A549 (cell line): ENCODE measurements around the gene MAP7D1. TPM values are rescaled to one million over a fixed set of nuclear protein-coding genes. Genes with fewer than 3 reads are reported as not detected.
A peak's percentile ranks its signal among the peaks of the same experiment; 100 is the strongest.

Experiments
- ATAC-seq, 2 experiments: fragments of 200-7000 bp in 1 of 2; fragments of >200 bp in 1 of 2; cut with Nextera tagmentation in 1 of 2; cut with Tn5 transposase in 1 of 2; 3 replicates each; pipeline versions ENCODE4 v1.8.0 to v1.9.1; 2018 to 2020; ENCODE audit warnings: mild to moderate bottlenecking in 1 of 2, moderate library complexity in 1 of 2
- CTCF ChIA-PET: fragments of 300-600 bp; sonication (Branson Sonifier 250); formaldehyde crosslinking; extraction: SDS; loops from one replicate; lab custom pipeline; 2021; ENCODE audit warnings: antibody characterized with exemption, inconsistent platforms; lab: Yijun Ruan, JAX
- POLR2A ChIA-PET: fragments of 350-600 bp; formaldehyde crosslinking; extraction: SDS; loops from one replicate; lab custom pipeline; 2021; ENCODE audit warnings: antibody characterized with exemption, inconsistent platforms; lab: Yijun Ruan, JAX
- DNase-seq, 2 experiments: peaks; one replicate each; pipeline versions ENCODE4 v3.0.0 to v3.0.0-alpha.2; 2011 to 2016; ENCODE audit warnings: low read depth in 1 of 2, low spot score in 1 of 2
- FAIRE-seq: peaks from 2 replicates; lab custom pipeline; 2011; peaks lifted over from hg19 to GRCh38; lab: Jason Lieb, UNC
- H3K27ac ChIP-seq, 2 experiments: fragments of >200 bp; sonication (Bioruptor Twin); formaldehyde crosslinking; 3 replicates each; pipeline ENCODE4 v1.5.1; 2016 to 2017
- H3K4me1 ChIP-seq: fragments of >200 bp; sonication (Bioruptor Twin); formaldehyde crosslinking; 3 replicates; pipeline ENCODE4 v1.6.1; 2016
- H3K4me2 ChIP-seq: fragments of >200 bp; sonication (Bioruptor Twin); formaldehyde crosslinking; 3 replicates; pipeline ENCODE4 v1.6.1; 2016
- H3K4me3 ChIP-seq: fragments of >200 bp; sonication (Bioruptor Twin); formaldehyde crosslinking; 3 replicates; pipeline ENCODE4 v1.5.1; 2016
- H3K9me3 ChIP-seq: fragments of >200 bp; sonication (Bioruptor Twin); formaldehyde crosslinking; 3 replicates; pipeline ENCODE4 v1.6.1; 2016
- CBX8 ChIP-seq: fragments of 200-600 bp; sonication (generic); IDR thresholded peaks from 2 replicates; pipeline ENCODE4 v1.6.1; 2016
- CEBPB ChIP-seq, 2 experiments: fragments of >200 bp in 1 of 2; sonication (Bioruptor Twin) in 1 of 2; formaldehyde crosslinking in 1 of 2; IDR thresholded peaks; 2 replicates each; pipeline ENCODE4 v1.6.1; 2012 to 2016
- CHD2 ChIP-seq: fragments of 150-350 bp; IDR thresholded peaks from 2 replicates; pipeline ENCODE4 v1.6.1; 2014; ENCODE audit warnings: low read length; ENCODE audit not compliant: partially characterized antibody
- EHF ChIP-seq: fragments of 250-450 bp; sonication (Bioruptor Pico); IDR thresholded peaks from 2 replicates; pipeline ENCODE4 v1.5.0; 2020; ENCODE audit warnings: mild to moderate bottlenecking
- EP300 ChIP-seq, 2 experiments: fragments of >200 bp; sonication (Bioruptor Twin); formaldehyde crosslinking; IDR thresholded peaks; 2 replicates in 1 of 2; 3 replicates in 1 of 2; pipeline ENCODE4 v1.6.1; 2016 to 2017
- ESRRA ChIP-seq: fragments of 150-350 bp; IDR thresholded peaks from 2 replicates; pipeline ENCODE4 v1.6.1; 2014; ENCODE audit warnings: mild to moderate bottlenecking, low read length, borderline replicate concordance
- FOSL2 ChIP-seq, 2 experiments: fragments of 450-650 bp in 1 of 2; fragments of >200 bp in 1 of 2; sonication (Bioruptor Twin) in 1 of 2; formaldehyde crosslinking; IDR thresholded peaks; 2 replicates each; pipeline versions ENCODE4 v1.5.0 to v1.6.1; 2016 to 2020; ENCODE audit warnings: mild to moderate bottlenecking in 1 of 2, moderate library complexity in 1 of 2
- FOXS1 ChIP-seq: fragments of 250-450 bp; sonication (Bioruptor Pico); IDR thresholded peaks from 2 replicates; pipeline ENCODE4 v1.5.0; 2020; ENCODE audit warnings: mild to moderate bottlenecking, moderate library complexity
- HEYL ChIP-seq: fragments of 250-450 bp; sonication (Bioruptor Pico); IDR thresholded peaks from 2 replicates; pipeline ENCODE4 v1.8.0; 2021; ENCODE audit warnings: mild to moderate bottlenecking, moderate library complexity
- HOXA7 ChIP-seq: fragments of 250-450 bp; sonication (Bioruptor Pico); IDR thresholded peaks from 2 replicates; pipeline ENCODE4 v1.5.0; 2020; ENCODE audit warnings: mild to moderate bottlenecking, moderate library complexity
- MAFK ChIP-seq: fragments of 450-650 bp; IDR thresholded peaks from 2 replicates; pipeline ENCODE4 v1.6.1; 2014; ENCODE audit not compliant: partially characterized antibody
- MYC ChIP-seq: IDR thresholded peaks from 2 replicates; pipeline ENCODE4 v1.6.1; 2012; ENCODE audit warnings: mild to moderate bottlenecking, inconsistent platforms, low read length, improper control_type of control experiment, borderline replicate concordance
- NPAS2 ChIP-seq: fragments of 250-450 bp; sonication (Bioruptor Pico); IDR thresholded peaks from 2 replicates; pipeline ENCODE4 v1.8.0; 2022; ENCODE audit warnings: mild to moderate bottlenecking, moderate library complexity, borderline replicate concordance
- PHF8 ChIP-seq: fragments of 200-600 bp; sonication (generic); IDR thresholded peaks from 2 replicates; pipeline ENCODE4 v1.6.1; 2016; ENCODE audit warnings: low read depth, mild to moderate bottlenecking, antibody characterized with exemption, moderate library complexity, borderline replicate concordance
- POLR2A ChIP-seq: IDR thresholded peaks from 2 replicates; pipeline ENCODE4 v1.6.1; 2012; ENCODE audit warnings: mild to moderate bottlenecking, low read length
- RAD21 ChIP-seq, 2 experiments: fragments of >200 bp in 1 of 2; sonication (Bioruptor Twin) in 1 of 2; formaldehyde crosslinking in 1 of 2; IDR thresholded peaks in 1 of 2; conservative IDR thresholded peaks in 1 of 2; 2 replicates in 1 of 2; 3 replicates in 1 of 2; pipeline ENCODE4 v1.6.1; 2012 to 2018; ENCODE audit warnings: inconsistent platforms in 1 of 2
- RARB ChIP-seq: fragments of 250-450 bp; sonication (Bioruptor Pico); IDR thresholded peaks from 2 replicates; pipeline ENCODE4 v1.8.0; 2021; ENCODE audit warnings: mild to moderate bottlenecking, moderate library complexity
- RCOR1 ChIP-seq: fragments of 150-350 bp; IDR thresholded peaks from 2 replicates; pipeline ENCODE4 v1.6.1; 2014; ENCODE audit warnings: antibody characterized with exemption, low read length, low read depth
- RFX5 ChIP-seq: fragments of 450-650 bp; IDR thresholded peaks from 2 replicates; pipeline ENCODE4 v1.7.1; 2014; ENCODE audit warnings: antibody characterized with exemption, mild to moderate bottlenecking, moderate library complexity
- RNF2 ChIP-seq: fragments of 200-600 bp; sonication (generic); IDR thresholded peaks from 2 replicates; pipeline ENCODE4 v1.6.1; 2016; ENCODE audit warnings: low read depth, mild to moderate bottlenecking, antibody characterized with exemption, moderate library complexity, borderline replicate concordance
- SREBF2 ChIP-seq: fragments of 450-650 bp; IDR thresholded peaks from 2 replicates; pipeline ENCODE4 v1.6.1; 2014; ENCODE audit warnings: mild to moderate bottlenecking, moderate library complexity
- TFCP2L1 ChIP-seq: fragments of 250-450 bp; sonication (Bioruptor Pico); IDR thresholded peaks from 2 replicates; pipeline ENCODE4 v1.5.0; 2021; ENCODE audit warnings: mild to moderate bottlenecking
- ZNF302 ChIP-seq: fragments of 250-450 bp; sonication (Bioruptor Pico); IDR thresholded peaks from 2 replicates; pipeline ENCODE4 v1.9.0; 2021; ENCODE audit warnings: inconsistent platforms, mild to moderate bottlenecking, moderate library complexity
- ZSCAN20 ChIP-seq: fragments of 250-450 bp; sonication (Bioruptor Pico); IDR thresholded peaks from 2 replicates; pipeline ENCODE4 v1.8.0; 2022; ENCODE audit warnings: mild to moderate bottlenecking, moderate library complexity
- WGBS: methylation state at CpG from one replicate; pipeline ENCODE4 v1.1.6; 2017; ENCODE audit errors: missing lambda C conversion rate; 5-methylcytosine and 5-hydroxymethylcytosine counted together
- polyA plus RNA-seq, 4 experiments: library from polyadenylated mRNA; depleted of rRNA in 3 of 4; stranded (reverse); fragments of >200 nt; fragmentation: RNase III in 1 of 4; extraction: RNeasy Plus Mini Kit Qiagen cat#74134 plus additional on column Dnase treatment in 1 of 4; gene quantifications; 2 replicates in 3 of 4; 3 replicates in 1 of 4; pipeline ENCODE4 v1.2.3, GENCODE V29; 2011 to 2017
- TF ChIP-seq, protein P1 (sequence below): fragments of 150-350 bp; IDR thresholded peaks from 2 replicates; pipeline ENCODE4 v1.6.1; 2014; ENCODE audit warnings: low read depth, mild to moderate bottlenecking, low read length
- TF ChIP-seq, protein P2 (sequence below): fragments of >200 bp; sonication (Bioruptor Twin); formaldehyde crosslinking; IDR thresholded peaks from 3 replicates; pipeline ENCODE4 v1.5.1; 2016

The MAP7D1 gene
- polyA plus RNA-seq, 2 of the 4 experiments (the other 2 are of a cell fraction) = 16.4 to 74.9 TPM

DNA sequence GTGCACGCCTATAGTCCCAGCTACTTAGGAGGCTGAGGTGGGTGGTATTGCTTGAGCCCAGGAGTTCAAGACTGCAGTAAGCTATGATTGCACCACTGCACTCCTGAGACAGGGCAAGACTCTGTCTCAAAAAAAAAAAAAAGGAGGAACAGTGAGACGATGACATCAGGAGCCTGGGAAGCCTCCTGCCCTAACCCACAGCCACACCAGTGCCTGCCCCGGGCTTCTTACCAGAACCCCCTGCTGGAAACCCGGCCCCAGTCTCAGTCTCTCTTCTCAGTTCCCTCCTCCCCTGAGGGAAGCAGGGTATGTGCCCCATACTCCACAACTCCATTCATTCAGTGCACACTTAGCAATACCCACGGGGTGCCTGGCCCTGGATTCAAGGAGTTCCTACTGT lies 40.0 kb upstream of the MAP7D1 start:
- ATAC-seq = no peak; a peak in 1 of 6 replicates
- TF ChIP-seq CEBPB (IDR thresholded peaks at IDR 0.05) = no peak
- TF ChIP-seq EP300 (IDR thresholded peaks at IDR 0.05) = no peak
- Histone ChIP-seq H3K4me1 (no peaks in the 10 kb centered on the region), H3K4me2 (no peak overlapping the region), H3K27ac (no peak overlapping the region), H3K4me3 (no peak overlapping the region), H3K9me3 (no peaks in the 10 kb centered on the region)
- ChIA-PET CTCF (interaction anchor here (1.2 to 8.0 kb wide), 4 partner anchors 16 to 72 kb away, joined by 3 to 49 read pairs (median 8); no protein-coding TSS in a partner anchor), POLR2A (no interaction called here)
- DNase-seq = no peak
- FAIRE-seq = no peak
- 62% methylated on average over 5 of the region's 5 CpGs for WGBS

DNA sequence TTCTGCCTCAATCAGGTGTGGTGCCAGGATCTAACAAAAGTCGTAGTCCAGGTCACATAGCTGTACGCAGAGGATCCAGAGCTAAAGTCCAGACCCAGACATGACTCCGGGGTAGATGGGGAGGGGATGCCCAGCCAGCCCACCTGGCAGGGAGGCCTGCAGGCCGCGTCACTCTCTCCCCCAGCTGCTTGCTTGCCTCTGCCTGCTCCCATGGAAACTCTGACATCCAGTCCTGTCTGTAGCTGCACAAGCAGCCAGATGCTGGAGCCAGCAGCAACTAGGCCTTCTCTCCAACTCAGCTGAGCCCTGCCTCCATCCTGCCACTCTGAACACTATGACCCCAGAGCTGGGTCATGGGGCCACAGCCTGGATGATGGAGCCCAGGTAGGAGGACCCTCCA lies 39.1 kb upstream of the MAP7D1 start:
- CTCF ChIA-PET = interaction anchor here (0.9 to 8.0 kb wide), 7 partner anchors 10 to 71 kb away, joined by 3 to 49 read pairs (median 4); no protein-coding TSS in a partner anchor
- POLR2A ChIA-PET = interaction anchor here (0.5 kb wide), 1 partner anchor 17 kb away, joined by 4 read pairs; no protein-coding TSS in a partner anchor

DNA sequence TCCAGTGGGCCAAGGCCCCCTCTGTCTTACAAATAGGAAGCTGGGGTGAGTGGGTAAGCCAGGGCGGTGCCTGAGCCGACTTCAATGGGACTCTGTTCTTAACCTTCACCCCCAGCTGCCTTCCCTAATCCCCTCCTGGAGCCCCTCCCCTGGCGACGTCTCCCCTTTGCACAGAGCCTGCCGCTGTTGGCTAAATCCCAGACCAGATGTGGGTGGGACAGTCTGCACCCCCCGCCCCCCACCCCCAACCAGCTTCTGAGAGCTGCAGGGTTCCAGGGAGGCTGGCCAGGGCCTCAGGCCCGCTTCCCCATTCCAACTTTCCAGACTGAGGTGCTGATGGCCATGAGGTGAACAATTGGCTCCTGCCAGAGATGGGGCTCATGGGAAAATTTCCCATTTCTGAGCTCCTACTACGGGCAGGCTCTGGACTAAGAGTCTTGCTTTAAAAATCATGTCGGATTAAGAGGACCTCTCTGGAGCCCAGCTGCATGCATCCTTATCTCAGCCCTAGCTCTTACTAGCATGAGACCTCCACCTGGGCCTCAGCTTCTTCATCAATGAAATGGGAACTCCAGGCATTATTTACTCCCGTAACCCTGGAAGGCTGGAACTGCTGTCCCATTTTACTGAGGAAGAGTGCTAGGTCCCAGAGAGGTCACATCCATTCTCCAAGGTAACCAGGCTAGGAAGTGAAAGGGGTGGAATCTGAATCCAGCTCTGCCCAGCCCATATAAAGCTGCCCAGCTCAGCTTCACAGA lies 37.3 kb upstream of the MAP7D1 start:
- Histone ChIP-seq H3K4me1 (no peaks in the 10 kb centered on the region), H3K27ac (no peak overlapping the region), H3K9me3 (no peaks in the 10 kb centered on the region), H3K4me3 (no peak overlapping the region), H3K4me2 (no peak overlapping the region)
- 82% methylated on average over 5 of the region's 10 CpGs for WGBS
- TF ChIP-seq HOXA7 (CRISPR knock-in tag) = no peak
- TF ChIP-seq POLR2A = no peak
- TF ChIP-seq NPAS2 (CRISPR knock-in tag) = no peak
- TF ChIP-seq ESRRA = no peak
- no peak for TF ChIP-seq RFX5
- no peak for TF ChIP-seq SREBF2
- TF ChIP-seq RCOR1 = no peak
- no peak for TF ChIP-seq PHF8
- no peak for TF ChIP-seq CBX8
- TF ChIP-seq CHD2 = no peak
- TF ChIP-seq, protein P1, sequence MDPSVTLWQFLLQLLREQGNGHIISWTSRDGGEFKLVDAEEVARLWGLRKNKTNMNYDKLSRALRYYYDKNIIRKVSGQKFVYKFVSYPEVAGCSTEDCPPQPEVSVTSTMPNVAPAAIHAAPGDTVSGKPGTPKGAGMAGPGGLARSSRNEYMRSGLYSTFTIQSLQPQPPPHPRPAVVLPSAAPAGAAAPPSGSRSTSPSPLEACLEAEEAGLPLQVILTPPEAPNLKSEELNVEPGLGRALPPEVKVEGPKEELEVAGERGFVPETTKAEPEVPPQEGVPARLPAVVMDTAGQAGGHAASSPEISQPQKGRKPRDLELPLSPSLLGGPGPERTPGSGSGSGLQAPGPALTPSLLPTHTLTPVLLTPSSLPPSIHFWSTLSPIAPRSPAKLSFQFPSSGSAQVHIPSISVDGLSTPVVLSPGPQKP = no peak
- TF ChIP-seq FOXS1 (CRISPR knock-in tag) = no peak
- TF ChIP-seq ZNF302 (CRISPR knock-in tag) = no peak
- no peak for TF ChIP-seq RARB (CRISPR knock-in tag)
- CTCF ChIA-PET = interaction anchor here (0.6 to 8.0 kb wide), 8 partner anchors 8 to 70 kb away, joined by 3 to 49 read pairs (median 3); no protein-coding TSS in a partner anchor
- POLR2A ChIA-PET = no interaction called here
- FAIRE-seq = no peak
- no peak for DNase-seq
- no peak for ATAC-seq

More for the DNA sequence above, 39.1 kb upstream of the MAP7D1 start:
- Histone ChIP-seq H3K27ac (no peak overlapping the region), H3K4me1 (no peaks in the 10 kb centered on the region), H3K4me2 (no peak overlapping the region), H3K9me3 (no peaks in the 10 kb centered on the region), H3K4me3 (no peak overlapping the region)
- TF ChIP-seq RAD21 (conservative IDR thresholded peaks at IDR 0.05 in 1 of 2, IDR thresholded peaks at IDR 0.05 in 1 of 2) (no peak), EHF (no peak), ZNF302 (CRISPR knock-in tag) (no peak), ZSCAN20 (CRISPR knock-in tag) (no peak), POLR2A (no peak), MYC (no peak), CHD2 (no peak), MAFK (no peak), RNF2 (no peak), HEYL (CRISPR knock-in tag) (no peak), FOSL2 (IDR thresholded peaks at IDR 0.05) (no peak), FOSL2 (CRISPR knock-in tag; IDR thresholded peaks at IDR 0.05) (no peak), TFCP2L1 (no peak), HOXA7 (CRISPR knock-in tag) (no peak), CBX8 (no peak)
- TF ChIP-seq, protein P2, sequence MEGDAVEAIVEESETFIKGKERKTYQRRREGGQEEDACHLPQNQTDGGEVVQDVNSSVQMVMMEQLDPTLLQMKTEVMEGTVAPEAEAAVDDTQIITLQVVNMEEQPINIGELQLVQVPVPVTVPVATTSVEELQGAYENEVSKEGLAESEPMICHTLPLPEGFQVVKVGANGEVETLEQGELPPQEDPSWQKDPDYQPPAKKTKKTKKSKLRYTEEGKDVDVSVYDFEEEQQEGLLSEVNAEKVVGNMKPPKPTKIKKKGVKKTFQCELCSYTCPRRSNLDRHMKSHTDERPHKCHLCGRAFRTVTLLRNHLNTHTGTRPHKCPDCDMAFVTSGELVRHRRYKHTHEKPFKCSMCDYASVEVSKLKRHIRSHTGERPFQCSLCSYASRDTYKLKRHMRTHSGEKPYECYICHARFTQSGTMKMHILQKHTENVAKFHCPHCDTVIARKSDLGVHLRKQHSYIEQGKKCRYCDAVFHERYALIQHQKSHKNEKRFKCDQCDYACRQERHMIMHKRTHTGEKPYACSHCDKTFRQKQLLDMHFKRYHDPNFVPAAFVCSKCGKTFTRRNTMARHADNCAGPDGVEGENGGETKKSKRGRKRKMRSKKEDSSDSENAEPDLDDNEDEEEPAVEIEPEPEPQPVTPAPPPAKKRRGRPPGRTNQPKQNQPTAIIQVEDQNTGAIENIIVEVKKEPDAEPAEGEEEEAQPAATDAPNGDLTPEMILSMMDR = no peak
- no CpG with 5 or more reads among the region's 5 CpGs for WGBS
- DNase-seq (no peak), FAIRE-seq (no peak), ATAC-seq (0 out of 6 replicates have a peak, but pooled peaks of 1 of the 2 experiments have one; percentile 18)
